GM06990 (cell line): Measurements from ENCODE around the gene AGAP4.
"Not testable (repeated sequence)": the region's sequence is repeated elsewhere in the genome, so short reads cannot be mapped to it uniquely, and the experiment has no call there.

Experiments
- DNase-seq: peaks from one replicate; pipeline ENCODE4 v3.0.0-alpha.2; 2011; ENCODE audit not compliant: insufficient read length; ENCODE audit errors: extremely low read depth
- H3K27me3 ChIP-seq: replicated peaks from 2 replicates; pipeline ENCODE4 v1.6.0; 2011; ENCODE audit warnings: low read length; ENCODE audit not compliant: control insufficient read depth, insufficient read depth
- H3K36me3 ChIP-seq: 2 replicates; pipeline ENCODE4 v1.5.1; 2011; ENCODE audit warnings: low read length; ENCODE audit not compliant: control insufficient read depth, insufficient read depth
- H3K4me3 ChIP-seq: replicated peaks from 2 replicates; pipeline ENCODE4 v1.5.1; 2011; ENCODE audit warnings: low read depth, mild to moderate bottlenecking, control low read depth, low read length
- TF ChIP-seq, protein P1 (sequence below): IDR thresholded peaks from 2 replicates; pipeline ENCODE4 v1.5.1; 2011; ENCODE audit warnings: low read length, control low read depth, mild to moderate bottlenecking, inconsistent platforms; ENCODE audit not compliant: insufficient read depth, poor library complexity, severe bottlenecking

The AGAP4 gene

DNA sequence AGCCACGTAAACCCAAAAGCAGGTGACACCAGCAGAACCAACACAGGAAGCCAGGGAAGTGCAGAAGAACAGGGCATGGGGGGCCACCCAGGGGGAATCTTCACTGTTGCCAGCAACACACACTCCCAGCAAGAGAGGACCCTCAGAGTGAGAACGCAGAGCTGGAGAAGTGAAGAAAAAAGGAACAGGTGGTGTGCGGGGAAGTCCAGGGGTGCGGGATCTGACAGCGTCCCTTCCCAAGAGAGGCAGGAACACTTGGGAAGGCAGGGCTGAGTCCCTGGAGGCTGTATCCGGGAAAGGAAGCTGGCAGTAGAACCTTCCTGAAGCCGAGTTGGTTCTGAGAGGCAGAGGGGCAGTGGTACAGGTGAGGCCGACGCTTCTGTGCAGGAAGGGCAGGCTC lies 27.7 kb downstream of the AGAP4 start:
- no peak overlapping the region for H3K4me3 ChIP-seq
- TF ChIP-seq, protein P1, sequence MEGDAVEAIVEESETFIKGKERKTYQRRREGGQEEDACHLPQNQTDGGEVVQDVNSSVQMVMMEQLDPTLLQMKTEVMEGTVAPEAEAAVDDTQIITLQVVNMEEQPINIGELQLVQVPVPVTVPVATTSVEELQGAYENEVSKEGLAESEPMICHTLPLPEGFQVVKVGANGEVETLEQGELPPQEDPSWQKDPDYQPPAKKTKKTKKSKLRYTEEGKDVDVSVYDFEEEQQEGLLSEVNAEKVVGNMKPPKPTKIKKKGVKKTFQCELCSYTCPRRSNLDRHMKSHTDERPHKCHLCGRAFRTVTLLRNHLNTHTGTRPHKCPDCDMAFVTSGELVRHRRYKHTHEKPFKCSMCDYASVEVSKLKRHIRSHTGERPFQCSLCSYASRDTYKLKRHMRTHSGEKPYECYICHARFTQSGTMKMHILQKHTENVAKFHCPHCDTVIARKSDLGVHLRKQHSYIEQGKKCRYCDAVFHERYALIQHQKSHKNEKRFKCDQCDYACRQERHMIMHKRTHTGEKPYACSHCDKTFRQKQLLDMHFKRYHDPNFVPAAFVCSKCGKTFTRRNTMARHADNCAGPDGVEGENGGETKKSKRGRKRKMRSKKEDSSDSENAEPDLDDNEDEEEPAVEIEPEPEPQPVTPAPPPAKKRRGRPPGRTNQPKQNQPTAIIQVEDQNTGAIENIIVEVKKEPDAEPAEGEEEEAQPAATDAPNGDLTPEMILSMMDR, result no peak
- DNase-seq, result no peak

GRCh38 chr10:45817912-45818311 lies 29.4 kb downstream of the AGAP4 start:
- H3K36me3 ChIP-seq, result no peaks in the 10 kb centered on the region
- no peaks in the 10 kb centered on the region for H3K27me3 ChIP-seq
- TF ChIP-seq, protein P1, result no peak
- H3K4me3 ChIP-seq, result no peak overlapping the region
- no peak for DNase-seq

More for the DNA sequence above, 27.7 kb downstream of the AGAP4 start:
- Histone ChIP-seq H3K36me3 (no peaks in the 10 kb centered on the region), H3K27me3 (no peaks in the 10 kb centered on the region)

- TF ChIP-seq, protein P1, result no peak
- DNase-seq, result no peak
- no peak overlapping the region for H3K4me3 ChIP-seq
- no peaks in the 10 kb centered on the region for H3K27me3 ChIP-seq
- no peaks in the 10 kb centered on the region for H3K36me3 ChIP-seq
Measured at GRCh38 chr10:45817130-45817859, 30.0 kb downstream of the AGAP4 start.

DNA sequence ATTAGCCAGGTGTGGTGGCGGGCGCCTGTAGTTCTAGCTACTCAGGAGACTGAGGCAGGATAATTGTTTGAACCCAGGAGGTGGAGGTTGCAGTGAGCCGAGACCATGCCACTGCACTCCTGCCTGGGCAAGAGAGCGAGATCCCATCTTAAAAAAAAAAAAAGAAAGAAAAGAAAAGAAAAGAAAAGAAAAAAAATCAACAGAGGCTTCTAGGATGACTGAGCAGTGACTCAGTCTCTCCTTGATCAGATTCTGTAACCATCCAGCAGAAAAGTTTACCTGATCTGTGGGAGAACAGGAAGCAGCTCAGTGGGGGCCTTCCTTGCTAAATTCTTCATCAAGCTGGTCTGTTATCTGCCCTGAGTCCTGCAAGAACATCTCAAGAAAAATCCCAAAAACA lies 33.2 kb downstream of the AGAP4 start:
- not testable (repeated sequence) for DNase-seq, H3K4me3 ChIP-seq, H3K36me3 ChIP-seq, H3K27me3 ChIP-seq

DNA sequence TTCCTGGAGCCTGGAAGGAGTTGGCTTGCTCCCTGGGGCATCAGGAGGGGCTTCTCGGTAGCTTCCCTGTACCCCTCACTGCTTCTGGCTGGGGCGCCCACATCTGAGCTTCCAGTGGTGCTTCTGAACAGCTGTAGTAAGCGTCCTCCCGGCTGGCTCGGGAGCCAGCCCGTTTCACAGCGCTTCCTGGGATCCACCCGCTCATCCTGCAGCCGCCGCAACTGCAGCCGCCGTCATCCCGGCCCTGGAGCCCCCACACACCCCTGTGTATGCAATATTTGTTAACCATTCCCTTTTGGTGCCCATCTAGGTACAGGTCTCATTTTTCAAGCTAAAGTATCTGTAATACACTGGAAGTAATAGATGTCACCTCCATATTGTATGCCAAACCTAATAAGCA lies 34.3 kb downstream of the AGAP4 start:
- not testable (repeated sequence) for DNase-seq, H3K36me3 ChIP-seq, H3K4me3 ChIP-seq, H3K27me3 ChIP-seq

GRCh38 chr10:45811075-45811474 lies 36.2 kb downstream of the AGAP4 start:
- H3K4me3 ChIP-seq, result no peak overlapping the region

More at GRCh38 chr10:45811075-45811474, 36.2 kb downstream of the AGAP4 start:
- DNase-seq, result no peak
- Histone ChIP-seq H3K27me3 (no peaks in the 10 kb centered on the region), H3K36me3 (no peaks in the 10 kb centered on the region)
- TF ChIP-seq, protein P1, result no peak
